ENCODE measurements around the gene ECM2. TPM values are rescaled to one million over a fixed set of nuclear protein-coding genes. Genes with fewer than 3 reads are reported as not detected.

The ECM2 gene
- total RNA-seq, 1 experiment from 2014 or later = not detected

DNA sequence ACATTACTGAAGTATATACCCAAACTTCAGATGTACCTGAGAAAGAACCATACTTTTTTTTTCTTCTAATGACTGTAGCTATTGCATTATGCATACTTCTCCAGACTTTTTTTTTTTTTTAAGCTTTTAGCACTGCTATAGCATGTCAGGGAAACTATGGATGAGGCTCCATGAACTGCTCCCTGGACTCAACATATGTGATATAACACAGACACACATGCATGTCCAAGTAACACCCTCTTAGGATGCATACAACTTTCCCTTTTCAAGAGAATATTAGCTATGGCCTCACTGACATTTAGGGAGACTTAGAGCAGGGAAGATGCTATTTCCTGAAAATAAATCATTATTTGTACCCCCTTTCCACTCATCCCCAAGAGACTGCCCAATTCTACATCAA is 53.0 kb downstream of the ECM2 start:
- no peaks in the 10 kb centered on the region for H3K27me3 ChIP-seq (ENCODE audit: control insufficient read depth, insufficient read depth, low read length)
- DNase-seq (ENCODE audit: low read depth, low spot score) (no peak), ATAC-seq (no peak)
- in situ Hi-C loops (cut with HindIII; ENCODE audit: low pct_unique_long_range_greater_than_20kb, low sequenced_read_pairs) = no loop called here
- POLR2A ChIA-PET = no interaction called here
- TF ChIP-seq, protein P1, sequence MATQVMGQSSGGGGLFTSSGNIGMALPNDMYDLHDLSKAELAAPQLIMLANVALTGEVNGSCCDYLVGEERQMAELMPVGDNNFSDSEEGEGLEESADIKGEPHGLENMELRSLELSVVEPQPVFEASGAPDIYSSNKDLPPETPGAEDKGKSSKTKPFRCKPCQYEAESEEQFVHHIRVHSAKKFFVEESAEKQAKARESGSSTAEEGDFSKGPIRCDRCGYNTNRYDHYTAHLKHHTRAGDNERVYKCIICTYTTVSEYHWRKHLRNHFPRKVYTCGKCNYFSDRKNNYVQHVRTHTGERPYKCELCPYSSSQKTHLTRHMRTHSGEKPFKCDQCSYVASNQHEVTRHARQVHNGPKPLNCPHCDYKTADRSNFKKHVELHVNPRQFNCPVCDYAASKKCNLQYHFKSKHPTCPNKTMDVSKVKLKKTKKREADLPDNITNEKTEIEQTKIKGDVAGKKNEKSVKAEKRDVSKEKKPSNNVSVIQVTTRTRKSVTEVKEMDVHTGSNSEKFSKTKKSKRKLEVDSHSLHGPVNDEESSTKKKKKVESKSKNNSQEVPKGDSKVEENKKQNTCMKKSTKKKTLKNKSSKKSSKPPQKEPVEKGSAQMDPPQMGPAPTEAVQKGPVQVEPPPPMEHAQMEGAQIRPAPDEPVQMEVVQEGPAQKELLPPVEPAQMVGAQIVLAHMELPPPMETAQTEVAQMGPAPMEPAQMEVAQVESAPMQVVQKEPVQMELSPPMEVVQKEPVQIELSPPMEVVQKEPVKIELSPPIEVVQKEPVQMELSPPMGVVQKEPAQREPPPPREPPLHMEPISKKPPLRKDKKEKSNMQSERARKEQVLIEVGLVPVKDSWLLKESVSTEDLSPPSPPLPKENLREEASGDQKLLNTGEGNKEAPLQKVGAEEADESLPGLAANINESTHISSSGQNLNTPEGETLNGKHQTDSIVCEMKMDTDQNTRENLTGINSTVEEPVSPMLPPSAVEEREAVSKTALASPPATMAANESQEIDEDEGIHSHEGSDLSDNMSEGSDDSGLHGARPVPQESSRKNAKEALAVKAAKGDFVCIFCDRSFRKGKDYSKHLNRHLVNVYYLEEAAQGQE (IDR thresholded peaks at IDR 0.05; ENCODE audit: insufficient read depth in 1 of 2, low read depth in 2 of 2, low read length in 1 of 2) = no peak
- TF ChIP-seq CTCF (IDR thresholded peaks at IDR 0.05) (no peak), TCF7L2 (IDR thresholded peaks at IDR 0.05; ENCODE audit: low read depth, low read length) (no peak), SIN3A (IDR thresholded peaks at IDR 0.05; ENCODE audit: borderline replicate concordance, insufficient read depth, low read depth, low read length) (no peak), POLR2AphosphoS5 (IDR thresholded peaks at IDR 0.05; ENCODE audit: low read depth, low read length) (no peak)
- no TSS peak for BruUV-seq (replicated peaks)
- no peak overlapping the region for H3K4me3 ChIP-seq (ENCODE audit: low read depth in 2 of 2, low read length in 2 of 2)
- H3K9me3 ChIP-seq (ENCODE audit: control insufficient read depth, insufficient read depth, low read depth, low read length) = no peaks in the 10 kb centered on the region
- no peaks in the 10 kb centered on the region for H3K4me1 ChIP-seq (ENCODE audit: control insufficient read depth, insufficient read depth, low read length)
- no peaks in the 10 kb centered on the region for H3K36me3 ChIP-seq (ENCODE audit: control insufficient read depth, insufficient read depth, low read length)
- CTCF ChIA-PET = no interaction called here
- H3K27ac ChIP-seq (ENCODE audit: low read length) = no peak overlapping the region
- intact Hi-C loops (cut with micrococcal nuclease; ENCODE audit: unreplicated experiment) = no loop called here

DNA sequence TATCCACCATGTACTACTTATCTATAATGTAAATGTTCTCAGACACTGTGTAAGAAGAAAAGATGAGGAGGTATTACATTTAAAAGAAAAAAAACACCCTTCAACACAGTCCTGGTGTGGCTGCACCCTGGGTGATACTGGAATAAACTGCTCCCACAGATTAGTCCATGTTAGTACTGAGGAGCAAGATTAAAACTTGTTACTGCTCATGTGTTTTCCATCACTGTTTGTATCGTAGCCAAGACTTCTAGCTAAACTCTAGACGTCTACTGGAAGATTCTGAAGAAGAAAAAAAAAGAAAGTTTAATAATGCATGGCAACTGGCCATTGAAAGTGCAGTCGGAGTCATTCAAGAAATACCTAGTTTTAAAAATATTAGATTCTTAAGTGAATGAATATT is 53.5 kb downstream of the ECM2 start, which contains the start of gene ASPN:
TSS of gene ASPN (minus strand) at position 178 of the 400 bp plus-strand sequence.
- DNase-seq (ENCODE audit: low read depth, low spot score) = no peak
- CTCF ChIA-PET = no interaction called here
- in situ Hi-C loops (cut with HindIII; ENCODE audit: low pct_unique_long_range_greater_than_20kb, low sequenced_read_pairs) (no loop called here), intact Hi-C loops (cut with micrococcal nuclease; ENCODE audit: unreplicated experiment) (no loop called here)
- no peak for ATAC-seq
- POLR2A ChIA-PET = no interaction called here
- no peaks in the 10 kb centered on the region for H3K27me3 ChIP-seq (ENCODE audit: control insufficient read depth, insufficient read depth, low read length)
- H3K4me1 ChIP-seq (ENCODE audit: control insufficient read depth, insufficient read depth, low read length) = no peaks in the 10 kb centered on the region
- H3K4me3 ChIP-seq (ENCODE audit: low read depth in 2 of 2, low read length in 2 of 2) = no peak within 1 kb of the TSS
- TF ChIP-seq POLR2AphosphoS5 (IDR thresholded peaks at IDR 0.05; ENCODE audit: low read depth, low read length) (no peak), SIN3A (IDR thresholded peaks at IDR 0.05; ENCODE audit: borderline replicate concordance, insufficient read depth, low read depth, low read length) (no peak), TCF7L2 (IDR thresholded peaks at IDR 0.05; ENCODE audit: low read depth, low read length) (no peak), CTCF (IDR thresholded peaks at IDR 0.05) (no peak)
- TF ChIP-seq, protein P1 (IDR thresholded peaks at IDR 0.05; ENCODE audit: insufficient read depth in 1 of 2, low read depth in 2 of 2, low read length in 1 of 2) = no peak
- no peak within 1 kb of the TSS for H3K27ac ChIP-seq (ENCODE audit: low read length)
- H3K36me3 ChIP-seq (ENCODE audit: control insufficient read depth, insufficient read depth, low read length) = no peaks in the 10 kb centered on the region
- BruUV-seq (replicated peaks) = no TSS peak
- H3K9me3 ChIP-seq (ENCODE audit: control insufficient read depth, insufficient read depth, low read depth, low read length) = no peaks in the 10 kb centered on the region
